ENCODE data around the gene L3MBTL2.
A peak's percentile ranks its signal among the peaks of the same experiment; 100 is the strongest.

L3MBTL2 gene

GRCh38 chr22:41201141-41201540 lies 4.0 kb upstream of the L3MBTL2 start:
- Histone ChIP-seq H3K27me3 (ENCODE audit: control insufficient read depth in 3 of 3, insufficient read depth in 3 of 3, low read depth in 1 of 3, low read length in 3 of 3) (peaks cover 4 to 25% (median 6%) of the 10 kb centered on the region in 3 experiments), H2BK5ac (ENCODE audit: low read length) (no peak overlapping the region), H3K18ac (ENCODE audit: low read length) (no peak overlapping the region), H2BK120ac (ENCODE audit: low read depth, low read length) (no peak overlapping the region), H2AK5ac (ENCODE audit: low read depth, low read length) (no peak overlapping the region), H3K4me1 (ENCODE audit: control insufficient read depth in 2 of 2, insufficient read depth in 1 of 2, low read depth in 1 of 2, low read length in 2 of 2) (peaks cover 7% of the 10 kb centered on the region in 2 donors), H3K79me1 (ENCODE audit: low read depth, low read length) (peaks cover 5% of the 10 kb centered on the region), H3K23ac (ENCODE audit: low read depth, low read length, poor library complexity) (no peak overlapping the region), H3K4me3 (ENCODE audit: low read length in 2 of 2) (no peak overlapping the region), H3K27ac (replicated peaks; ENCODE audit: low read length) (no peak overlapping the region), H3K9ac (ENCODE audit: low read depth, low read length, poor library complexity) (no peak overlapping the region), H2AFZ (ENCODE audit: low read length) (no peak overlapping the region), H2BK15ac (ENCODE audit: low read length) (no peak overlapping the region), H2BK12ac (ENCODE audit: low read length) (no peak overlapping the region), H3K4ac (ENCODE audit: low read length) (no peak overlapping the region), H3K36me3 (replicated peaks in 1 of 2; ENCODE audit: control insufficient read depth in 2 of 2, insufficient read depth in 2 of 2, low read length in 2 of 2) (peaks cover 0 to under 1% of the 10 kb centered on the region in 2 donors), H4K91ac (ENCODE audit: low read depth, low read length, poor library complexity) (no peak overlapping the region), H4K8ac (ENCODE audit: low read depth, low read length) (no peak overlapping the region), H3K9me3 (replicated peaks in 1 of 2; ENCODE audit: control insufficient read depth in 2 of 2, insufficient read depth in 1 of 2, low read depth in 1 of 2, low read length in 2 of 2) (no peaks in the 10 kb centered on the region), H3K4me2 (ENCODE audit: insufficient read depth, low read length, poor library complexity, severe bottlenecking) (no peak overlapping the region), H3K14ac (ENCODE audit: low read length) (no peak overlapping the region)
- DNase-seq (ENCODE audit: low spot score): no peak
- no CpG with 5 or more reads among the region's 10 CpGs for WGBS, 2 donors (ENCODE audit: extremely low coverage in 2 of 2, insufficient read length in 2 of 2, insufficient replicate concordance in 1 of 2)

- Histone ChIP-seq H3K14ac (ENCODE audit: low read length) (no peak overlapping the region), H3K36me3 (replicated peaks in 1 of 2; ENCODE audit: control insufficient read depth in 2 of 2, insufficient read depth in 2 of 2, low read length in 2 of 2) (peaks cover 2 to 4% of the 10 kb centered on the region in 2 donors), H2BK120ac (ENCODE audit: low read depth, low read length) (no peak overlapping the region), H3K4me3 (ENCODE audit: low read length in 2 of 2) (no peak overlapping the region), H2BK12ac (ENCODE audit: low read length) (no peak overlapping the region), H3K18ac (ENCODE audit: low read length) (no peak overlapping the region), H3K4ac (ENCODE audit: low read length) (no peak overlapping the region), H4K8ac (ENCODE audit: low read depth, low read length) (no peak overlapping the region), H3K9ac (ENCODE audit: low read depth, low read length, poor library complexity) (no peak overlapping the region), H3K9me3 (replicated peaks in 1 of 2; ENCODE audit: control insufficient read depth in 2 of 2, insufficient read depth in 1 of 2, low read depth in 1 of 2, low read length in 2 of 2) (no peaks in the 10 kb centered on the region), H3K4me1 (ENCODE audit: control insufficient read depth in 2 of 2, insufficient read depth in 1 of 2, low read depth in 1 of 2, low read length in 2 of 2) (peaks cover 3 to 6% of the 10 kb centered on the region in 2 donors), H4K91ac (ENCODE audit: low read depth, low read length, poor library complexity) (no peak overlapping the region), H3K79me1 (ENCODE audit: low read depth, low read length) (peaks cover 7% of the 10 kb centered on the region), H2BK15ac (ENCODE audit: low read length) (no peak overlapping the region), H3K23ac (ENCODE audit: low read depth, low read length, poor library complexity) (no peak overlapping the region), H2BK5ac (ENCODE audit: low read length) (no peak overlapping the region), H3K27me3 (ENCODE audit: control insufficient read depth in 3 of 3, insufficient read depth in 3 of 3, low read depth in 1 of 3, low read length in 3 of 3) (peaks cover 0 to 16% (median 6%) of the 10 kb centered on the region in 3 experiments), H2AK5ac (ENCODE audit: low read depth, low read length) (no peak overlapping the region), H3K27ac (replicated peaks; ENCODE audit: low read length) (no peak overlapping the region), H3K4me2 (ENCODE audit: insufficient read depth, low read length, poor library complexity, severe bottlenecking) (no peak overlapping the region), H2AFZ (ENCODE audit: low read length) (no peak overlapping the region)
- DNase-seq (ENCODE audit: low spot score): no peak
- no CpG with 5 or more reads among the region's 2 CpGs for WGBS, 2 donors (ENCODE audit: extremely low coverage in 2 of 2, insufficient read length in 2 of 2, insufficient replicate concordance in 1 of 2)
These were observed 2.0 kb upstream of the L3MBTL2 start for GRCh38 chr22:41203118-41203517.

DNA sequence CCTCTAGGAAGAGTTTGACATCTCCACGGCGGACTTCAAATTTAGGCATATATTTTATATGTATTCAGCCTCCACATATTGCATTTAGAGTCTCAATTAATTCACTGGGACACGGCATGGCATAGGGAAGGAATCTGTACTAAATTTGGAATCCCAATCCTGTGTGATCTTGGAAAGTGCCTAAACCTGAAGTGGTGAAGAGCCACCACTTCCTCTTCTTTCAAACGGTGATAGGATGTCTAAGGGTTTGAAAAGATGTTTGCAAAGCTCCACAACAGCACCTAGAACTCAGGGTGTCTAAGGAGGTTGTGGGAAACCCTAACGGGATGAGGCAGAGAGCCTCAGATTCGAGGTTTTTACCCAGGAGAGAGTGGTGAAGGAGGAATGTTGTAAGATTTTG lies 1.0 kb upstream of the L3MBTL2 start:
- Histone ChIP-seq H3K27me3 (ENCODE audit: control insufficient read depth in 3 of 3, insufficient read depth in 3 of 3, low read depth in 1 of 3, low read length in 3 of 3) (peaks cover 0 to 9% (median 6%) of the 10 kb centered on the region in 3 experiments), H3K79me1 (ENCODE audit: low read depth, low read length) (peaks cover 7% of the 10 kb centered on the region), H3K4me2 (ENCODE audit: insufficient read depth, low read length, poor library complexity, severe bottlenecking) (no peak overlapping the region), H2BK12ac (ENCODE audit: low read length) (no peak overlapping the region), H3K18ac (ENCODE audit: low read length) (no peak overlapping the region), H3K4ac (ENCODE audit: low read length) (no peak overlapping the region), H3K36me3 (replicated peaks in 1 of 2; ENCODE audit: control insufficient read depth in 2 of 2, insufficient read depth in 2 of 2, low read length in 2 of 2) (peaks cover 2 to 10% of the 10 kb centered on the region in 2 donors), H3K4me3 (ENCODE audit: low read length in 2 of 2) (no peak overlapping the region), H3K14ac (ENCODE audit: low read length) (no peak overlapping the region), H2BK15ac (ENCODE audit: low read length) (no peak overlapping the region), H3K4me1 (ENCODE audit: control insufficient read depth in 2 of 2, insufficient read depth in 1 of 2, low read depth in 1 of 2, low read length in 2 of 2) (peaks cover 3 to 6% of the 10 kb centered on the region in 2 donors), H4K91ac (ENCODE audit: low read depth, low read length, poor library complexity) (no peak overlapping the region), H3K9ac (ENCODE audit: low read depth, low read length, poor library complexity) (no peak overlapping the region), H3K9me3 (replicated peaks in 1 of 2; ENCODE audit: control insufficient read depth in 2 of 2, insufficient read depth in 1 of 2, low read depth in 1 of 2, low read length in 2 of 2) (no peaks in the 10 kb centered on the region), H2AK5ac (ENCODE audit: low read depth, low read length) (no peak overlapping the region), H3K27ac (replicated peaks; ENCODE audit: low read length) (no peak overlapping the region), H4K8ac (ENCODE audit: low read depth, low read length) (no peak overlapping the region), H2AFZ (ENCODE audit: low read length) (peak overlapping the region; percentile 63), H2BK5ac (ENCODE audit: low read length) (no peak overlapping the region), H2BK120ac (ENCODE audit: low read depth, low read length) (no peak overlapping the region), H3K23ac (ENCODE audit: low read depth, low read length, poor library complexity) (no peak overlapping the region)
- WGBS, 2 donors (ENCODE audit: extremely low coverage in 2 of 2, insufficient read length in 2 of 2, insufficient replicate concordance in 1 of 2): no CpG with 5 or more reads among the region's 6 CpGs
- DNase-seq (ENCODE audit: low spot score): no peak

GRCh38 chr22:41206719-41207118 lies 1.6 kb downstream of the L3MBTL2 start:
- WGBS, 2 donors (ENCODE audit: extremely low coverage in 2 of 2, insufficient read length in 2 of 2, insufficient replicate concordance in 1 of 2): no CpG with 5 or more reads among the region's 9 CpGs
- H3K4me1 ChIP-seq (ENCODE audit: control insufficient read depth in 2 of 2, insufficient read depth in 1 of 2, low read depth in 1 of 2, low read length in 2 of 2): peaks cover 3 to 6% of the 10 kb centered on the region in 2 donors
- H3K36me3 ChIP-seq (replicated peaks in 1 of 2; ENCODE audit: control insufficient read depth in 2 of 2, insufficient read depth in 2 of 2, low read length in 2 of 2): peaks cover 9 to 25% of the 10 kb centered on the region in 2 donors
- H3K9ac ChIP-seq (ENCODE audit: low read depth, low read length, poor library complexity): no peak overlapping the region
- H2BK12ac ChIP-seq (ENCODE audit: low read length): no peak overlapping the region
- H3K4ac ChIP-seq (ENCODE audit: low read length): no peak overlapping the region
- H2BK5ac ChIP-seq (ENCODE audit: low read length): no peak overlapping the region
- no peak overlapping the region for H3K4me2 ChIP-seq (ENCODE audit: insufficient read depth, low read length, poor library complexity, severe bottlenecking)
- H2BK120ac ChIP-seq (ENCODE audit: low read depth, low read length): no peak overlapping the region
- H3K9me3 ChIP-seq (replicated peaks in 1 of 2; ENCODE audit: control insufficient read depth in 2 of 2, insufficient read depth in 1 of 2, low read depth in 1 of 2, low read length in 2 of 2): no peaks in the 10 kb centered on the region
- H2AFZ ChIP-seq (ENCODE audit: low read length): no peak overlapping the region
- H3K23ac ChIP-seq (ENCODE audit: low read depth, low read length, poor library complexity): no peak overlapping the region
- H2AK5ac ChIP-seq (ENCODE audit: low read depth, low read length): no peak overlapping the region
- no peak overlapping the region for H4K91ac ChIP-seq (ENCODE audit: low read depth, low read length, poor library complexity)
- H2BK15ac ChIP-seq (ENCODE audit: low read length): no peak overlapping the region
- no peak for DNase-seq (ENCODE audit: low spot score)
- H3K14ac ChIP-seq (ENCODE audit: low read length): no peak overlapping the region
- H3K18ac ChIP-seq (ENCODE audit: low read length): no peak overlapping the region
- peaks cover 7% of the 10 kb centered on the region for H3K79me1 ChIP-seq (ENCODE audit: low read depth, low read length)
- no peak overlapping the region for H4K8ac ChIP-seq (ENCODE audit: low read depth, low read length)
- H3K4me3 ChIP-seq (ENCODE audit: low read length in 2 of 2): no peak overlapping the region
- no peaks in the 10 kb centered on the region for H3K27me3 ChIP-seq (ENCODE audit: control insufficient read depth in 3 of 3, insufficient read depth in 3 of 3, low read depth in 1 of 3, low read length in 3 of 3)
- no peak overlapping the region for H3K27ac ChIP-seq (replicated peaks; ENCODE audit: low read length)

Measured in neuronal stem cell (in vitro differentiated cells).